Measurements from ENCODE around the gene AIFM1.

Gene AIFM1

GRCh38 chrX:130093271-130093670, 72.4 kb downstream of the AIFM1 start:
- no peak for DNase-seq (ENCODE audit: low spot score)

- no peak for DNase-seq (ENCODE audit: low spot score)
Observed at GRCh38 chrX:130091980-130092522, 73.6 kb downstream of the AIFM1 start.

DNA sequence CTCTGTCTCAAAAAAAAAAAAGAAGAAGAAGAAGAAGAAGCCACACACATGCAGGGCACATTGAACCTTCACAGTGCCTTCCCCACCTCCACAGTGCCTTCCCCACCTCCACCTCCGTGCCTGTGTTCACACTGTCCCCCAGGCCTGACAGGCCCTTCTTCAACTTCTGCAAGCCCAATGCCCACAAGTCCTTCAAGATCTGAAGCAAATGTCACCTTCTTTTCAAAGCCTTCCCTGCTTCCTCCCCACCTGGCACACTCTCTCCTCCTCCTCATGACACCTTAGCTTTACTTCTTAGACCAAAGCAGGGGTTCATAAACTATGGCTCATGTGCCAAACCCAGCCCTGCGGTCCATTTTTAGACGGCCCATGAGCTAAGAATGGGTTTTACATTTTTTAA, 75.3 kb downstream of the AIFM1 start:
- DNase-seq (ENCODE audit: low spot score) = no peak

DNA sequence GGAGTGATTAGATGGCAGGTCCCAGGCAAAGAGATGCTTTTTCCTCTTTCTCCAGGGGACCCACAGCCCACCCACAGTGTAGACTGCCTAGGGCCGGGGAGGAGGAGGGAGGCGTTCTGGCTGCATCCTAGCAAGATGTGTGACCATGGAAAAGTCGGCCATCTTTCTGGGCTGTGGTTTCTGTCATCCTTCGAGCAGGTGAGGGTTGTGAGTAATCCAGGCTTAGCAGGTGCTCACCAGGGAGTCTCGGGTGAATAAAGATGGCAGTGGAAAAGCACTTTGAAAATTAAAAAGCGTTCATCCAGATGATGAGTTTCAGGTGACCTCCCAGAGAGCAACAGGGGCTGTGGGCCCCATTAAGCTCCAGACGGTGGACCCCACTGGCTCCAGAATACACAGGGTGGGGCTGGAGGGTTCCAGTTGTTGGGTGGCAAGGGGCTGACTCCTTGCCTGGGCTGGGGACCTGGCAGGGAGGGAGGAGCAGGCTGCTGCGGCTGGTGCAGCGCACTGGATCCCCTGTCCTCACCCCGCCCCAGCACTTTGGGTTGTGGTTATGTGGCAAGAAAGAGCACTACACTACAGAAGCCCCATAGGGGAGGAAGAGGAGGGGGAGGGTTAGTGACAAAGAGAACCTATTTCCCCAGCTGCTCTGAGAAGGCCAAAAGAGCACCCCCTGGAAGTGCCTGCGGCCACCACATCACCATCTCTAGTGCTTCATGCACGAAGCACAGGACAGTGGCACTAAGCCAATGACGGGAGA, 79.0 kb downstream of the AIFM1 start:
- no peak for DNase-seq (ENCODE audit: low spot score)

DNA sequence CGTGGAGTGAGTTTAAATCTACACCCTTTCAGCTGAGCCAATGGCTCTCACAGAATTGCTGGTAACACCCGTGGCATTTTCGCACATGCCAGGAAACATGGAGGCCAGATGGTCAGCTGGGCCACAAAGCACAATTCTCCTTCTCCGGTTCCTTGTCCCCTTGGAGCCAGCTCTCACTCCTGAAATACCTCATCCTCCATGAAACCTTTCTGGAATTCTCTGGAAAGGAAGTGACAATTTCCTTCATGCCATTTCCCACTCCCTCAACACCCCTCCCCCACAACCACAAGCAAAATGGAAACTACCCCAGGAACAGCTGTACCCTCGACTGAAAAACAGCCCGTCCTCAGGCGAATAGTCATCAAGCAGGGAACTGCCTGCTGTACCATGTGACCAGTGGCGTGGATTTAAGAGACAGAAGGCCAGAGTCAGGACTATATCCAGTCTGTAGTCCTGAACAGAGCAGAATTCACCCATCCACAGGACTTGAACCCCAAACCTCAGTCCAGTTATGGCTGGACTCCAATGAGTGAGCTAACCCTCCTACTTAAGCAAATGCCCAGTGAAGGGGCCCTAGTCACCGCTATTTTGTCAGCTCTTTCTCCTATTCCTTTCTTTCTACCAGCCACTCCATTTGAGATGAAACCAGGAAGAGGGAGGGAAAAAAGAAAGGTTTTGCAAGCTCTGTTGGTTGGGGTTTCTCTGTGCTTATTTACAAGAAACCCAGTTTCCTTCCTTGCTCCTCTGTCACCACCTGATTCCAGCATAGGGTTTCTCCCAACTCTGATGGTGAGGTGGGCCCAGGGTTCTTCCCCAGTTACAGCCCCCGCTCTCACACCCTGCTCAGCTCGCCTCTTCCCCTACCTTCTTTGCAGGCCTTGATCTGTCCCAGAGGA, 79.8 kb downstream of the AIFM1 start:
- no peak for DNase-seq (ENCODE audit: low spot score)

- no peak for DNase-seq (ENCODE audit: low spot score)
Observed at GRCh38 chrX:130084631-130085237, 80.9 kb downstream of the AIFM1 start.

DNA sequence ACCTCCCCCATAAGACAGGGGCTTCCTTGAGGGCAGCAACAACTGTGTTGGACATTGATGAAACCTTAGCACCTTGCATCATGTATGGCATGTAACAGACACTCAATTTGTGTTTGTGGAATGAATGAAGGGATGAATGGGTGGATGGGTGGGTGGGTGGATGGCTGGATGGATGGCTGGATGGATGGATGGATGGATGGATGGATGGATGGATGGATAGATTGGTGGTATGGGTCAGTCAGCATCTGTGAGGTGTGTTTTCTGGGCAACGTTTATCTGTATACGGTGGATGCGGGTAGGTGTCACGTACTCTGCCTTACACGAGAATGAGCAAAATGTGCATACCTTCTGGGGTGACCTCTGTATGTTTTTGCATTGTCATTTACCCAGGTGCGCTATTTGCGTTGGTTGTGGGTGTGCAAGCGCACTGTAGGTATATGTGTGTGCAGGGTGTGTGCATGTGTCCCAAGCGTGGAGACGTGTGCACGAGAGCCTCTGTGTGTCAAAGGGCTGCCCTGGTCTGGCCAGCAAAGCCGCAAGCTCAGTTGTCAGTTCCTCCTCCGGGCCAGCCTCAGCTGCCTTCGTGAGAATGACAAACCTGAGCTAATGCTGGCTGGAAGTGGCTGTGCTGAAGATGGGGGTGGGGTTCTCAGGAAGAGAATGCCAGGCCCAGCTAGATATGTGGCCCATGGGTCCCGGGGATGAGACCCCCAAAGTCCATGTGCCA, 81.8 kb downstream of the AIFM1 start:
- DNase-seq (ENCODE audit: low spot score) = no peak

- DNase-seq (ENCODE audit: low spot score) = no peak
Observed at GRCh38 chrX:130083107-130083490, 82.5 kb downstream of the AIFM1 start.

DNA sequence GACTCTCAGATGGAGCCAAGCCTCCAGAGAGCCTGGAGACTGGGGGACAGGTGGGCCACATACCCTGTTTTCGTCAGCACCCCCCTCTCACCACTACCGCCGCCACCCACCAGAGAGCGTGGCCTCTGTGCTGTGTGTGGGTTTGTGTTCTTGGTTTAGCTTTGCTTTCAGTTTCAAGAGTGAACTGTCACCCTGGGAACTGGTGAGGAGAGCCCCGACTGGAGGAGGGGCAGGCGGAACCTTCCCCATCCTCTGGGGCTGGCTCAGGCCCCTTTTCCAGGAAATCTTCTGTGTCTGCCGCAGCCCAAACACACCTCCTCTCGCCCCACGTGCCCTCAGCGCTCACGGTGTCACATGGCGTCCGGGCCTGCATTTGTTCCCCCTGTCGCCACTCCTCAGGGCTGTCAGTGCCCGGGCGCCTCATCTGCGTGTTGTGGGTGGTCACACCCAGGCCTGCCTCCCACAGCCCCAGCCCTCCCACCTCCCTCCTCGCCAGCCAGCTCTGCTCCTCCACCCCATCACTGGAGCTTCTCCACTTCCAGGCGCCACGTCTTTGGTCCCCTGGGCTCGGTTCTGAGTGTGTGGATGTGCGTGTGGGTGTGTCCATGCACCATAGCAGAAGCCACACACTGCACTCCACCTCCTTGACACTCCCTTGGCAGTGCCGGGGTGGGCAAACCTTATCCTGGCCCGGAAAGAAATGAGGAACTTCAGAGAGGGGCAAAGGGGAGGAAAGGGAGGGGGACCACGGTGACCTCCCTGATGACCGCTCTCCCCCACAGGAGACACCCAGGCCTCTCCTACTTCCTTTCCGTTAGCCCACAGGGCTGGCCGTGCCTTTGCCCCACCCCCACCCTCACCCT, 83.2 kb downstream of the AIFM1 start:
- no peak for DNase-seq (ENCODE audit: low spot score)

DNA sequence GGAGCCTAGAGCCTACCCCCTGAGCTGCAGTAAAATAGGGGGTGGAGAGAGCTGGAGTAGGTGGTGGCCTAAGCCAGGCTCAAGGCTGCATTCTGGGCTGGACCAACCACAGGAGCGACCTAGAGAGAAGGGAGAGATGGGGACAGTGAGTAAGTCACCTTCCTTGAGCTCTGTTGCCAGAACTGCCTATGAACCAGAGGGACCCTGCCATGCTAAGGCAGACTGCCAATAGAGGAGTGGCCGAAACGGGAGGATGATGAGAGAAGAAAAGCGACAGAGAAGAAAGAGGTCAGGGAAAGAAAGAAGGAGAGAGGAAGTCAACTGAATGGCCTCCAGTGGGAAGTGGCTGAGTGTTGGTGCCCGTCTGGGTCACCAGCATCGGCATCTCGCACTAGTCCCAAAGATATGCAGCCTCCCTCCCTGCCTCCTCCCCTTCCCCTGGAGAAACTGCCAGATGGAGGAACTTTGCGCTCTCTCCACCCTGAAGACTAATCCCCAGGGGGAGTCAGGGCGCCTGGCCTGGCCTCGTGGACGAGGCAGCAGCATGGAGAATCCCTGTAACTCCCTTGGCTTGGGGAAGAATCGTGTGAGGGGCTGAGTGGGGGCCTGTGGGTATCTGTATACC, 84.1 kb downstream of the AIFM1 start:
- DNase-seq (ENCODE audit: low spot score) = no peak

DNA sequence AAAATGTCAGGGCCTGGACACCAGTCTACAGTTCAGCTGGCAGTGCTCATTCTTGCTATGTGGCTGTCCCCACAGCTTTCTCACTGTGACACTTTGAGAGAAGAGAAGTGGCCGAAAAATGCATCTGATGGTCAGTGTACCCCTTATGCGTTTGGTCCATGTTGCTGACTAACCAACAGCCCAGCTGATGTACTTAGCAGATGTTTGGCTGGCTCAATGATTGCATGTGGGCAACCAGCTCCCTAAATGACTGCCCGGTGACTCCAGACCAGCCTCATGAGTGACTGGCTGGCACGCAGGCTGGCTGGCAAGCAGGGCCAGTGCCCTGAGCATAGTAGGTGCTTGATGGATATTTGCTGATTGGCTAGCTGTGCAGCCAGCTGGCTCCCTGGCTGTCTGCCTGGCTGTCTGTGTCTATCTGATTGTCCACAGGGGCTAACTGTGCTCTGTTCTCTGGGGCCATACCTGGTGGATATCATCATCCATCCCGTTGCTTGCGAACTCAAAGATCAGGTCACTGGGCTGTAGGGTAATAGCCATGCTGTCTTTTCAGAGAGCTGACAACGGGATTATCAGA, 84.8 kb downstream of the AIFM1 start:
- DNase-seq (ENCODE audit: low spot score) = no peak

GRCh38 chrX:130079824-130080406, 85.7 kb downstream of the AIFM1 start:
- DNase-seq (ENCODE audit: low spot score) = peak; percentile 77

All from hematopoietic multipotent progenitor cell treated with erythropoietin and hydrocortisone succinate and interleukin-3 and kit ligand, for 17 days (in vitro differentiated cells).